Measurements from ENCODE around the gene SARDH.

Gene SARDH

GRCh38 chr9:133640160-133640559 is 98.0 kb downstream of the SARDH start:
- no peaks in the 10 kb centered on the region for H3K36me3 ChIP-seq (ENCODE audit: insufficient read depth, low read length)
- H3K4me3 ChIP-seq (ENCODE audit: low read depth, low read length, poor library complexity, severe bottlenecking), result no peak overlapping the region
- H3K4me1 ChIP-seq (ENCODE audit: insufficient read depth, low read length, severe bottlenecking), result no peaks in the 10 kb centered on the region
- no peak overlapping the region for H3K4me2 ChIP-seq (ENCODE audit: low read length)
- TF ChIP-seq CTCF (IDR thresholded peaks at IDR 0.05; ENCODE audit: low read length) (no peak), EZH2 (IDR thresholded peaks at IDR 0.05; ENCODE audit: borderline replicate concordance, low read length) (no peak)
- H4K20me1 ChIP-seq (ENCODE audit: insufficient read depth, low read length), result no peaks in the 10 kb centered on the region
- H3K9me3 ChIP-seq (ENCODE audit: low read length), result no peaks in the 10 kb centered on the region
- H3K27me3 ChIP-seq (ENCODE audit: insufficient read depth, low read length), result 0 out of 2 replicates have a peak, but pooled peaks cover 5% of the 10 kb centered on the region
- H3K27ac ChIP-seq (ENCODE audit: low read depth, low read length, poor library complexity, severe bottlenecking), result no peak overlapping the region
- H3K9ac ChIP-seq (ENCODE audit: low read length), result no peak overlapping the region
- H3F3A ChIP-seq (ENCODE audit: insufficient read depth, low read length), result no peaks in the 10 kb centered on the region
- no peak overlapping the region for H2AFZ ChIP-seq (ENCODE audit: low read length)
- H3K9me2 ChIP-seq (ENCODE audit: low read depth, low read length), result no peaks in the 10 kb centered on the region
- no peaks in the 10 kb centered on the region for H3K79me2 ChIP-seq (ENCODE audit: insufficient read depth, low read length)

GRCh38 chr9:133639613-133640012 is 98.5 kb downstream of the SARDH start:
- Histone ChIP-seq H3K27ac (ENCODE audit: low read depth, low read length, poor library complexity, severe bottlenecking) (no peak overlapping the region), H3K4me1 (ENCODE audit: insufficient read depth, low read length, severe bottlenecking) (no peaks in the 10 kb centered on the region), H3K79me2 (ENCODE audit: insufficient read depth, low read length) (no peaks in the 10 kb centered on the region), H2AFZ (ENCODE audit: low read length) (no peak overlapping the region), H3K9me3 (ENCODE audit: low read length) (no peaks in the 10 kb centered on the region), H3K4me3 (ENCODE audit: low read depth, low read length, poor library complexity, severe bottlenecking) (no peak overlapping the region), H3K27me3 (ENCODE audit: insufficient read depth, low read length) (0 out of 2 replicates have a peak, but pooled peaks cover 5% of the 10 kb centered on the region), H3K36me3 (ENCODE audit: insufficient read depth, low read length) (no peaks in the 10 kb centered on the region), H3K9ac (ENCODE audit: low read length) (no peak overlapping the region), H3F3A (ENCODE audit: insufficient read depth, low read length) (no peaks in the 10 kb centered on the region), H3K9me2 (ENCODE audit: low read depth, low read length) (no peaks in the 10 kb centered on the region), H3K4me2 (ENCODE audit: low read length) (no peak overlapping the region), H4K20me1 (ENCODE audit: insufficient read depth, low read length) (no peaks in the 10 kb centered on the region)
- no peak for TF ChIP-seq CTCF (IDR thresholded peaks at IDR 0.05; ENCODE audit: low read length)
- no peak for TF ChIP-seq EZH2 (IDR thresholded peaks at IDR 0.05; ENCODE audit: borderline replicate concordance, low read length)

- Histone ChIP-seq H3K27me3 (ENCODE audit: insufficient read depth, low read length) (0 out of 2 replicates have a peak, but pooled peaks cover 5% of the 10 kb centered on the region), H3K4me3 (ENCODE audit: low read depth, low read length, poor library complexity, severe bottlenecking) (no peak overlapping the region), H3K9me3 (ENCODE audit: low read length) (no peaks in the 10 kb centered on the region), H4K20me1 (ENCODE audit: insufficient read depth, low read length) (no peaks in the 10 kb centered on the region), H3F3A (ENCODE audit: insufficient read depth, low read length) (no peaks in the 10 kb centered on the region), H3K9ac (ENCODE audit: low read length) (no peak overlapping the region), H2AFZ (ENCODE audit: low read length) (no peak overlapping the region), H3K4me1 (ENCODE audit: insufficient read depth, low read length, severe bottlenecking) (no peaks in the 10 kb centered on the region), H3K36me3 (ENCODE audit: insufficient read depth, low read length) (no peaks in the 10 kb centered on the region), H3K27ac (ENCODE audit: low read depth, low read length, poor library complexity, severe bottlenecking) (no peak overlapping the region), H3K4me2 (ENCODE audit: low read length) (no peak overlapping the region), H3K9me2 (ENCODE audit: low read depth, low read length) (no peaks in the 10 kb centered on the region), H3K79me2 (ENCODE audit: insufficient read depth, low read length) (no peaks in the 10 kb centered on the region)
- TF ChIP-seq CTCF (IDR thresholded peaks at IDR 0.05; ENCODE audit: low read length) (no peak), EZH2 (IDR thresholded peaks at IDR 0.05; ENCODE audit: borderline replicate concordance, low read length) (no peak)
Observed at GRCh38 chr9:133638711-133639110, 99.4 kb downstream of the SARDH start.
